OCI-LY3 (cell line): ENCODE results near the gene KCTD16.

Experiments
- CTCF ChIP-seq: fragments of 200-600, 300-600 bp; sonication (generic); IDR thresholded peaks from 2 replicates; pipeline ENCODE4 v1.5.1; 2014; ENCODE audit warnings: antibody characterized with exemption, low read length, low read depth
- EZH2phosphoT487 ChIP-seq: fragments of 200-600 bp; shearing (Covaris generic); IDR thresholded peaks from 2 replicates; pipeline ENCODE4 v1.6.1; 2018; ENCODE audit warnings: antibody characterized with exemption, mixed run types, low read depth

- TF ChIP-seq CTCF (no peak), EZH2phosphoT487 (no peak)
Measured at GRCh38 chr5:144210655-144211054, 40.0 kb downstream of the KCTD16 start.
